NCI-H146 treated with DMSO at 0.1 percent for 48 hours (cell line): ENCODE measurements around the gene MTRFR.
"Not testable (repeated sequence)": the region's sequence is repeated elsewhere in the genome, so short reads cannot be mapped to it uniquely, and the experiment has no call there.

Source experiments
- DNase-seq: peaks from one replicate; lab custom pipeline; 2025; ENCODE audit not compliant: unreplicated experiment; lab: John Stamatoyannopoulos, UW

MTRFR gene

DNA sequence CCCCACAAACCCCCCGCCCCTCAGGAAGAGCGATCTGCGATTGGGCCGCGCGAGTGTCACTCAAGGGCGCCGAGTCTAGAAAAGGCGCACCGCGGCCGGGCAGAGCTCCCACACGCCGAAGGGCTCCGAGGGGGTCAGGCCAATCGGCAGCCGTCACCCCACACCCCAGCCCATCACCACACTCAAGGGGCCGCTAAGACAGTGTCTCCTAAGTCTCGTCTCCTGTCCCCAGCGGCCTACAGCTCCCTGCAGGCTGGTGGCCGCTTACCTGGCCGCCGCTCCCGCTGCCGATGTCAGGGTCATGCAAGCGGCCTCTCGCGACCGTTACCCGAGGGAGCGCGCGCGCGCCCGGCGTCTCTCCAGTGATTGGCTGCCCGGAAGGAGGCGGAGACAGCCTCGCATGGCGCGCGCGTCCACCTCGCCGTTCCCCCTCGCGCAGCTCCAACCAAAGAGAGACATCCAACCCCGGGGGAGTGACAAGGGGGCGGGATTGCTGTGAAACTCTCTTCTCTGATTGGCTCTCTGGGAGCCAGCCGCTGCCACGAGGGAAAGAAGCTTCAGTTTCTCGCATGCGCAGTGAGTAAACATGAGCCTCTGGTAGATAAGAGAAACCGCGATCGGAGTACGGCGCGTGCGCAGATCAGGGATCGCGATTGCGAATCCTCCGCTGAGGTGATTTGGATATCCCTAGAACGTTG is at the start of gene MTRFR, which contains the start of gene MPHOSPH9:
Gene MTRFR (plus strand): TSS at position 630 of the 698 bp plus-strand sequence. CDS start 20,239 bp downstream, outside the sequence.
Gene MPHOSPH9 (minus strand): TSS at position 335 of the 698 bp plus-strand sequence. CDS start 2,777 bp downstream, outside the sequence.
- DNase-seq, result peak; percentile 97

DNA sequence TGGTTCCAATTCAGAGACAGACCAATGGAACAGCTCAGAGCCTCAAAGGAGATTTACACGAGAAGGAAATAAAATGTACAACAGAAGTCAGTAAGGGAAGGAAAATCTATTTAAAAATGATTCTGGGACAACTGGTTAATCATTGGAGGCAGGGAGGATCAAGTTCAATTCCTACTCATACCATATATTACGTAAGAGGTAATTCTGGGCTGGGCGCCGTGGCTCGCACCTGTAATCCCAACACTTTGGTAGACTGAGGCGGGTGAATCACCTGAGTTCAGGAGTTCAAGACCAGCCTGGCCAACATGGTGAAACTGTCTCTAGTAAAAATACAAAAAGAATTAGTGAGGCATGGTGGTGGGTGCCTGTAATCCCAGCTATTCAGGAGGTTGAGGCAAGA is 45.6 kb upstream of the MTRFR start:
- no peak for DNase-seq

DNA sequence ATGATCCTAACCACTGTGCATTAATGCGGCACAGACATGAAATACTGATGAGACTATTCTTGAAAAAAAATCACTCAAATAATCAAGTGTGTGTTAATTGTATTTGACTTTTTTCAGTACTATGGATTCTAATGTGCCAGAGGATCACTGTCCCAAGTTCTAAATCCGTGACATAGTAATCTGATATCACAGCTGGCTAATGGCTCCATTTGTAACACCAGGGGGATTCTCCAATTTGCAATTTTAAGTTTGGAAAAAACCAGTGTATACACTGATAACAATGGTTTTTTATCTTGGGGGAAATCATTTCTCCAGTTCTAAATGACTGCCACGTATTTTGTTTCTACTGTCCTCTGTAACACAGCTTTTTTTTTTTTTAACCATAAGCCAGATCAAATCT is 33.3 kb upstream of the MTRFR start:
- peak; percentile 78 for DNase-seq

DNA sequence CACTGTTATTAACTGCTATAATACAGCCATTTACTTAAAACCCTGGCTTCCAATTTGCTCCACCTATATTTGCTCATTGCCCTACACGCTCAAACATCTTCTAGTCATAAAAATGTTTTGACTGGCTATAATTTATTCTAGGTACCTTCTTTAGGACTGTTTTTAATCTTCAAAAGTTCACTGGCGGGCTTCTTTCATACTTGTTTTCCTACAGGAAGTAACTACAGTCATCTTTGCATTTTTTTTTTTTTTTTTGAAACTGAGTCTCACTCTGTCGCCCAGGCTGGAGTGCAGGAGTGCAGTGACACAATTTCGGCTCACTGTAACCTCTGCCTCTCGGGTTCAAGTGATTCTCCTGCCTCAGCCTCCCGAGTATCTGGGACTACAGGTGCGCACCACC is 32.8 kb upstream of the MTRFR start:
- no peak for DNase-seq

DNA sequence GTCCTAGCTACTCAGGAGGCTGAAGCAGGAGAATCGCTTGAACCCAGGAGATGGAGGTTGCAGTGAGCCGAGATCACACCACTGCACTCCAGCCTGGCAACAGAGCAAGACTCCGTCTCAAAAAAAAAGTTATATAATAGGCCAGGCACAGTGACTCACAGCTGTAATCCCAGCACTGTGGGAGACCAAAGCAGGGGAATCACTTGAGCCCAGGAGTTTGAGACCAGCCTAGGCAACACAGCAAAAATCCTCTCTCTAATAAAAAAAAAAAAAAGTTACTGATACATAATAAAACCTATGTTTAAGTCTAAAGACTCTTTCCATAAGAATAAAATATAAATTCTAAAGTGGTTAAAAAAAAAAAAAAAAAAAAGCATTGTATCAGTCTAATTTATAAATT is 26.4 kb upstream of the MTRFR start:
- not testable (repeated sequence) for DNase-seq

DNA sequence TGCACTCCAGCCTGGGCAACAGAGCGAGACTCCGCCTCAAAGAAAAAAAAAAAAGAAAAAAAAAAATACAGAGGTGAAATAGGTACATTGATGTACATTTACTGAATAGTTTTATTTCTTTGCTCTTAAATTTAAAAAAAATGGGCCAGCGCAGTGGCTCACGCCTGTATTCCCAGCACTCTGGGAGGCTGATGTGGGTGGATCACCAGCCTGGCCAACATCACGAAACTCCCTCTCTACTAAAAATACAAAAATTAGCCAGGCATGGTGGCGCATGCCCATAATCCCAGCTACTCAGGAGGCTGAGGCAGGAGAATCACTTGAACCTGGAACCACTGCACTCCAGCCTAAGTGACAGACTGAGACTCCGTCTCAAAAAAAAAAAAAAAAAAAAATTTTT is 25.4 kb upstream of the MTRFR start:
- DNase-seq, result not testable (repeated sequence)

DNA sequence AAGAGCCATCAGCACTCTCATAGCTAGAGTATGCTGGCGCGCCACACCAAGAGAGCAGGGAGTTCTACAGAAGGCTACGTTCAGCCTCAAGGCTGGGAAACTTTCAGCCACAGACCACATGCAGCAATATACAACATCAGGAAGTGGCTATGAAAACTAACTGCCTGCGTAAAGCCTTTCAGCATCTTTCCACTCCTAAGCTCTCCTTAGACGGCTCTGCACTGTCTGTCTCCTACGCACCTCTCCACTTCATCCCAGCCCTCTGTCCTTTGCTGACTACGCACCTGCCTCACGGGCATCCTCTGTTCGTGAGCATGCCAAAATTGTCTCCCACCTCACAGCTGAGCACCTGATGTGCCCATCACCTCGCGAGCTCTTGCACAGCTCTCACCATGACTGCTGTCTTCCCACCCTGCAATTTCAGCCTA is 10.0 kb upstream of the MTRFR start:
- DNase-seq, result no peak

DNA sequence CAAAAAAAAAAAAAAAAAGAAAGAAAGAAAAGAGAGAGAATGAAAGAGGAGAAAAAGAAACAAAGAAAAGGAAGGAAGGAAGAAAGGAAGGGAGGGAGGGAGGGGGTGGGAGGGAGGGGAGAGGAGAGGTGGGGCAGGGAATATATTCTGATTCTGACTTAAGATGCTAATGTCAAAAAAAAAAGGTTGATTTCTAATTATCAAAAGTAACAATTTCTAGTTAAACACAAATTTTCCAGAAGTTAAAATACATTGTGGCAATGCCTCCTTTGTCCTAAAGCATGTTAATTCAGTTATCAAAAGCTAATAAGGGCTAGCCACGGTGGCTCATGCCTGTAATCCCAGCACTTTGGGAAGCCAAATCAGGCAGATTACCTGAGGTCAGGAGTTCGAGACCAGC is 7.8 kb upstream of the MTRFR start:
- no peak for DNase-seq

DNA sequence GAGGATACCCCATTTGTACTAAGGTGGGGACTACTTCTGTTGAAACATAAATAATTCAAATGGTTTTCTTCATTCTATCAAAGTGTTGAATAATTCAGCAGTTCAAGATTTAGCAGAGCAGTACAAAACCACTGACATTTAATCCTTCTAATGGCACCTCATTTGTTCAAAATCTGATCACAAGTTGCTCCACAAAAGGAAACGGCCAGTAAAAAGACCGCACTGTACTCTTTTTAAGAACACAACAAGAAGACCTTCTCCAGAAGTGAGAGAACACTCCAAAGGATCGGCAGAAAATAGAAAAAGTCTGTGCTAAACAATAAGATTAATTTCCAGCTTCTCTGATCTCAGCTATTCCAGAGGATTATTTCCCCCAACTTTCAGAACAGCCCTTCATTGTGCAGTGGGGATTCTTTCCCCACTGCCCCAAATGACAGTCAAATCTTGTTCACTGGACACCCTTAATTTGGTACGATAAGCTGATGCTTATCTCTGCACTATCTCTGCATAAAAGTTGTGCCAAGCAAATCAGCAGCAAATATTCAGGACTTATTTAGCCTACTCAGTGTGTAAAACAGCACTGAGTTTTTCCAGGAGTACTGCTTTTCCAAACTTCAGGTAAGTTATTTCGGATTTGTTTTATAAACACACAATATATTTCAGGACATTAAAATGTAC is 5.5 kb upstream of the MTRFR start:
- no peak for DNase-seq

DNA sequence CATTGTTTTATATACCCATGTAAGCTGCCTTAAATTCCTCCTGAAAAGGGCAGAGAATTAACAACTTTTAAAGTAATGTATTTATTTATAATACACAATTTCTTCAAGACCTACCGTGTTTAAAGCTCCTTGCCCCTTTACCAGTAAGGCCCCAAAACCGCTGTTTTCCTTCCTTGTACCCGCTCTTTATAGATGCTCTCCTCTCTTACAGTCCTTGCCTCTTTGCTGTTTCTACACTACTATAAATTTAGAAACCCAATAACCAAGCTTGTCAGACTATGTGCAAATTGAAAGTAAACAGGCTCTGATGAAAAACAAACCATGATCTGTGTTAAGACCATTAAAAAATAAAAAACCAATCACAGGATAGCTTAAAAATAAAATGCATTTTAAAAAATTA is 4.2 kb upstream of the MTRFR start:
- DNase-seq, result no peak

DNA sequence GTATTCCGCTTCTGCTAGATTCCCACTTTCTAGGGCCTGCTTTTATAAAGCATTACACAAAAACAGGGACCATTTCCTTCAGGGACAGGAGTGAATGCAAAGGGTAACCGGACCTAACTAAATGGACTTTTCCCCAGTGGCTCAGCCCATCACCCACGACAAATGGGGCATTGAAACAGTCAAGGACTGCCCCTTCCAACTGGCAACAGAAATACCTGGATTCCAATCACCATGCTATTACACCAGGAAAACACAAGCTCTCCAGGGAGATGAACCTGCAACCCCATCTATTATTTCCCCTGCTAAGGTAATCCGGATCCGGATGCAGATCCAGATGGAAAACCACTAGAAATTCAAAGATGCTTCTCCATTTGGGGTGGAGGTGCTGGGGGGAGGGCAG is 1.3 kb upstream of the MTRFR start:
- no peak for DNase-seq

DNA sequence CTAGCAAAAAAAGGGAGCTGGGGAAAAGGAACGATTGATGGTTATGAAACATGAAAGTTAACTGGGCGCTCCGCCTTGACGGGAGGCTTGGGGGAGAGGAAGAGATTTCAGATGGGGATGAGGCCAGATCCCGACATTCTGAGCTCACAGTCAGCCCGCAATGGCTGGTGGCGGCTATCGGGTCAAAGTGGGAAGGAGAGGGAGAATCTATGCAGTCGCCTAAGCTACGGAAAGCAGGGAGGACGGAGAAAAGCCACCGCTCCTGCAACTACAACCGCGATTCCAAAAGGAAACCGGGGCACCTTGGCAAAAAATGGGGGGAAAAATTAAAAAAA is 797 bp upstream of the MTRFR start:
- DNase-seq, result no peak

DNA sequence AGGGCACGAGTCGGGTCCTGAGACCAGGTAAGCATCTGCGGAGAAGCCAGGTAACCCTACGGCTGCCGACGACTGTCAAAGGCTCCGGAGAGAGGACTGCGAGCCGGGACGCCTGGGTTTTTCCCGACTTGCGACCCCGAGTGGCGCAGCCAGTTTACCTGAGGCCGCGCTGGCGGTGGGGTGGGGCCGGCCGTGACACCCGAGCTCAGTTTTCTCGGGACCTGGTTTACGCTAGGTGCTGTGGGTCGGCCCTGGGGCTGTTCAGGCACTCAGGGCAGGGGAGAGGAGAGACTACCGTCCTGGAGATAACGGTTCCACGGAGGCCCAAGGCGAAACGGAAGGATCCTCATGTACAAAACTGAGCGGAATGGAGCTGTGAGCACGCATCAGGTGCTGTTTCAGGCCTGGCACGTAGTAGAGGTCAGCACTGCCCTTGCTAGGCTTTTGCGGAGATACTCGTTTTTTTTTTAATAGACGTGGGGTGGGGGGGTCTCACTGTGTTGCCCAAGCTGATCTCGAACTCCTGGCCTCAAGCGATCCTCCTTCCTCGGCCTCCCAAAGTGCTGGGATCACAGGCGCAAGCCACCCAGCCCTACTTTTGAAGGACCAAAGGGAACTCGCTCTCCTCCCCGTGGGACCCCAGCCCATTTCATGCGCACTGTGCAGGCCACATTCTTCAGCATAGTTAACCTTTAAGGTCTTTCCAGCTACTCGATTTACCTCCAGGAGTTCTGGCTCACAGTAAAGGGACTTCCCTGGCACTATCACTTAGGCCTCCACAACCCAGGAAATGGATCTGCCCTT is 471 bp downstream of the MTRFR start:
- DNase-seq, result no peak

DNA sequence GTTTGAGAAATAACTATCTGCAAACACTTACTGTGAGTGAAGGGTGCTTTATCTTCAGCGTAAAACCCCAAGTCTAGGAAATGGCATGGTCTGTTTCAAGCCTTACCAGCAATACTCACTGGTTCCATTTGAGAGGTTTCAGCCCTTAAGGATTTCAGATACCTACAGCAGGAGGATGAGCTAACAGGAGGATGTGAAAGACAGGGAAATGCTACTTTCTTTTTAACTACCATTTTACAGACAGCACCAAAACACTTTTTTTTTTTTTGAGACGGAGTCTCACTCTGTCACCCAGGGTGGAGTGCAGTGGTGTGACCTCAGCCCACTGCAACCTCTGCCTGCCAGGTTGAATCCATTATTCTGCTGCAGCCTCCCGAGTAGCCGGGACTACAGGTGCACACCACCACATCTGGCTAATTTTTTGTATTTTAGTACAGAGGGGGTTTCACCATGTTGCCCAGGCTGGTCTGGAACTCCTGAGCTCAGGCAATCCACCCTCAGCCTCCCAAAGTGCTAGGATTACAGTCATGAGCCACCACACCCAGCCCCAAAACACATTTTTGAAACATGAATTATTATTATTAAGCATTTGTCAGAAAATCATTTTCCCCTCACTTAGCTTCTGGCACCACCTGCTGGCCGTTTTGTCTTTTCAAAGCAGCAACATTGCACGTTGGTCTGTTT is 4.6 kb downstream of the MTRFR start:
- no peak for DNase-seq

DNA sequence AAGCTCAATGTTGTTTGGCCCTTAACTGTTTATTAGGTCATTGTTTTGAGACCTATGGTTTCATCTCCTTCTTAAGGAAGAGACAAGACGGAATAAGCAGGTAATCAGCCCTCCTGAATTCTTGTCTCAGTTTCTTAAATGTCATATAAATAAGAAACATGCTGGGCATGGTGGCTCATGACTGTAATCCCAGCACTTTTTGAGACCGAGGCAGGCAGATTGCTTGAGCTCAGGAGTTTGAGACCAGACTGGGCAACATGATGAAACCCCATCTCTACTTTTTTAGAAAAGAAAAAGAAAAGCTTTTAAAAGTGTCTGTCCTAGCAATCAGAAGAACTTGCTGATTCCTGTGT is 5.1 kb downstream of the MTRFR start:
- no peak for DNase-seq

DNA sequence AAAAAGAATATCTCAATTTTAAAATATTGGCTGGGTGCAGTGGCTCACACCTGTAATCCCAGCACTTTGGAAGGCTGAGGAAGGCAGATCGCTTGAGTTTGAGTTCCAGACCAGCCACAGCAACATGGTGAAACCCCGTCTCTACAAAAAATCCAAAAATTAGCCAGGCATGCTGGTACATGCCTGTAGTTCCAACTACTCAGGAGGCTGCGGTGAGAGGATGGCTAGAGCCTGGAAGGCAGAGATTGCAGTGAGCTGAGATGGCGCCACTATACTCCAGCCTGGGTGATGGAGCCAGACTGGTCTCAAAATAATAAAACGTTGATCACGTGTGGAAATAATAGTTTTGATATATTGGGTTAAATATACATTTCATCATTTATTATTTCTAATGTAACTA is 5.7 kb downstream of the MTRFR start:
- no peak for DNase-seq

DNA sequence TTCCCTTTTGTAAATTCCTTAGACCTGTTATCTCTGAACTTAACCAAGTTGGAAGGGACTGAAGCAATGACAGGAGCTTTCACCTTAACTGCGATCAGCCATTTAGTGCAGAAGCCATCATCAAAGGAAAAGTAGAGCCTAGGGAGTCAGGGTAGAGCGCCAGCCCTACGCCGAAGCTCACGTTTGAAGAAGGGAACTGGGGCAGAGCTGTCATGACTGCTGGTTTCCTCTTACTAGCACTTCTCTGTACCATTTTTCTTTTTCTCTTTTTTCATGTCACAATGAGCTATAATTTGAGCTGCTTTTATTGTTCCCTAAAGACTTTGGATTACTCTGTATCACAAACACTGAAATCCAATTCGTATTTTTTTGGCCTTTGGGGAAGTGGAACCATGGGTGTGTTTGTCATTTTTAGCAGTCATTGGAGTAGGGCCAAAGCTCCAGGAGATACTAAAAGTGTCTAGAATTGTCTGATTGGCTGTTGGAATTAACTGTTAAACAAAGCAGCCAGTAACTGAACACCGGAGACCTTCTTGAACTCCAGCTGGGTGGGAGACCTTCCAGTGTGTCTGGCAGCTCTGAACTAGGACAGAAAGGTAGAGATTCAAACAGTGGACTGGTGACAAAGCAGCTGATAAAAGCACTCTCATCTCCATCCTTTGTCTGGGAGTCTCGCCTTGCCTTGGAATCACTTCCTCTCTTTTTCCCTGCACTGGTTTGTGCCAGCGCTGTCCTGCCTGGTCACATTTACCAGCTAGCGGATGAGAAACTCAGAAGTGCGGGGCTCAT is 9.1 kb downstream of the MTRFR start:
- no peak for DNase-seq

DNA sequence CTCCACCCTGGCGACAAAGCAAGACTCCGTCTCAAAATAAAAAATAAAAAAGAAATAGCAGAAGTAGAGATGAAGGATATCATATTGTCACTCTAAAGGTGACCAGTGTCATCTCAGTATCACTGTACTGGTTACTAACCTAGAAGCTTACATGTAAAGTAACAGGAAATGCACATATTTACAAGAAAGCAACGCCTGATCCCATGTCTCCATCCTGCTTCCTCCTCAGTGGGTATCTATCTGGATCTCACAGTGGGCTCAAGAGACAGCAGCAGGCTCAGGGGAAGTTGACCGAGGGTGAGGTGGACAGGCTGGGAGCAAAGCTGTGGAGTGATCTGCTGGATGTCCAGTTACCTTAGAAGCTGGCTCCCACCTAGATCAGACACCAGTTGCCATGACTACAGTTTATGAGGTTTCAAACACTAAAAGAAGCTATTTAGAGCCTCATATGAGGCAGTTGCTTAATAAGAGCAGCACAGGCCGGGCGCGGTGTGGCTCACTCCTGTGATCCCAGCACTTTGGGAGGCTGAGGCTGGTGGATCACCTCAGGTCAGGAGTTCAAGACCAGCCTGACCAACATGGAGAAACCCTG is 10.5 kb downstream of the MTRFR start:
- DNase-seq, result no peak

DNA sequence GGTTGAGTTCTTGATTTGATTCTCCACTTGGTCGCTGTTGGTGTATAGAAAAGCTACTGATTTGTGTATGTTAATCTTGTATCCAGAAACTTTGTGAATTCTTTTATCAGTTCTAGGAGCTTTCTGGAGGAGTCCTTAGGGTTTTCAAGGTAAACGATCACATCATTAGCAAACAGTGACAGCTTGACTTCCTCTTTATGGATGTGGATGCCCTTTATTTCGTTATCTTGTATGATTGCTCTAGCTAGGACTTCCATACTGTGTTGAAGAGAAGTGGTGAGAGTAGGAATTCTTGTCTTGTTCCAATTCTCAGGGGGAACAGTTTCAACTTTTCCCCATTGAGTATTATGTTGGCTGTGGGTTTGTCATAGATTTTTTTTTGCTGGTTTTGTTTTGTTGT is 12.4 kb downstream of the MTRFR start:
- DNase-seq, result no peak

DNA sequence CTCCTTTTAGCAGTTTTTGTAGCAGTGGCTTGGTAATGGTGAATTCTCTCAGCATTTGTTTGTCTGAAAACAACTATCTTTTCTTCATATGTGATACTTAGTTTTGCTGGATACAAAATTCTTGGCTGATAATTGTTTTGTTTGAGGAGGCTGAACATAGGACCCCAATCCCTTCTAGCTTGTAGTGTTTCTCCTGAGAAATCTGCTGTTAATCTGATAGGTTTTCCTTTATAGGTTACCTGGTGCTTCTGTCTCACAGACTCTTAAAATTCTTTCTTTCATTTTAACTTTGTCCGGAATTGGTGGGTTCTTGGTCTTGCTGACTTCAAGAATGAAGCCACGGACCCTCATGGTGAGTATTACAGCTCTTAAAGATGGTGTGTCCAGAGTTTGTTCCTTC is 14.9 kb downstream of the MTRFR start:
- not testable (repeated sequence) for DNase-seq
